Parathyroid adenoma (tissue), 2 donors: ENCODE data around the gene OBSL1.

Experiments used
- H2AFZ ChIP-seq: fragments of 300-600 bp; sonication (generic); one replicate; pipeline ENCODE4 v1.7.0; 2017; ENCODE audit warnings: antibody characterized with exemption, mild to moderate bottlenecking
- H3K27ac ChIP-seq: fragments of 300-600 bp; sonication (generic); one replicate; pipeline ENCODE4 v1.7.0; 2017
- H3K27me3 ChIP-seq: fragments of 300-600 bp; sonication (generic); one replicate; pipeline ENCODE4 v1.7.0; 2017; ENCODE audit warnings: low read length; ENCODE audit not compliant: control insufficient read depth, insufficient read depth
- H3K36me3 ChIP-seq: fragments of 300-600 bp; sonication (generic); one replicate; pipeline ENCODE4 v1.7.0; 2017; ENCODE audit warnings: low read length; ENCODE audit not compliant: control insufficient read depth, insufficient read depth
- H3K4me1 ChIP-seq: fragments of 300-600 bp; sonication (generic); one replicate; pipeline ENCODE4 v1.7.0; 2017; ENCODE audit warnings: control low read depth
- H3K4me2 ChIP-seq: fragments of 300-600 bp; sonication (generic); one replicate; pipeline ENCODE4 v1.7.0; 2017; ENCODE audit warnings: low read length
- H3K4me3 ChIP-seq: fragments of 300-600 bp; sonication (generic); one replicate; pipeline ENCODE4 v1.7.0; 2017; ENCODE audit warnings: low read depth, low read length
- H3K79me2 ChIP-seq: fragments of 300-600 bp; sonication (generic); one replicate; pipeline ENCODE4 v1.7.0; 2017; ENCODE audit warnings: control low read depth
- H3K9ac ChIP-seq: fragments of 300-600 bp; sonication (generic); one replicate; pipeline ENCODE4 v1.7.0; 2017; ENCODE audit warnings: mild to moderate bottlenecking
- H3K9me3 ChIP-seq: fragments of 300-600 bp; sonication (generic); one replicate; pipeline ENCODE4 v1.7.0; 2017; ENCODE audit warnings: low read length; ENCODE audit not compliant: control insufficient read depth
- CTCF ChIP-seq: fragments of 300-600 bp; sonication (generic); IDR thresholded peaks from one replicate; pipeline ENCODE4 v1.7.0; 2017; ENCODE audit warnings: antibody characterized with exemption, mild to moderate bottlenecking
- donor health status: primary hyperparathyroidism.

OBSL1 gene

GRCh38 chr2:219565130-219566080 lies 5.9 kb downstream of the OBSL1 start:
- Histone ChIP-seq H3K79me2 (no peaks in the 10 kb centered on the region), H3K9me3 (no peaks in the 10 kb centered on the region), H3K4me3 (no peak overlapping the region), H2AFZ (no peak overlapping the region), H3K36me3 (no peaks in the 10 kb centered on the region), H3K27ac (no peak overlapping the region), H3K4me2 (no peak overlapping the region), H3K27me3 (no peaks in the 10 kb centered on the region), H3K9ac (no peak overlapping the region), H3K4me1 (peaks cover 2% of the 10 kb centered on the region)
- TF ChIP-seq CTCF, result no peak

GRCh38 chr2:219563271-219563928 lies 7.9 kb downstream of the OBSL1 start:
- H3K27me3 ChIP-seq, result no peaks in the 10 kb centered on the region
- no peak overlapping the region for H3K4me3 ChIP-seq
- no peak overlapping the region for H3K27ac ChIP-seq
- no peaks in the 10 kb centered on the region for H3K9me3 ChIP-seq
- H3K9ac ChIP-seq, result no peak overlapping the region
- no peaks in the 10 kb centered on the region for H3K36me3 ChIP-seq
- H3K4me2 ChIP-seq, result no peak overlapping the region
- no peaks in the 10 kb centered on the region for H3K4me1 ChIP-seq
- H3K79me2 ChIP-seq, result no peaks in the 10 kb centered on the region
- no peak for TF ChIP-seq CTCF
- no peak overlapping the region for H2AFZ ChIP-seq

GRCh38 chr2:219562049-219563020 lies 9.0 kb downstream of the OBSL1 start:
- Histone ChIP-seq H3K36me3 (no peaks in the 10 kb centered on the region), H3K27ac (no peak overlapping the region)
- no peak for TF ChIP-seq CTCF

GRCh38 chr2:219561179-219562048 lies 9.9 kb downstream of the OBSL1 start:
- Histone ChIP-seq H3K4me3 (no peak overlapping the region), H2AFZ (no peak overlapping the region), H3K79me2 (no peaks in the 10 kb centered on the region), H3K9me3 (no peaks in the 10 kb centered on the region), H3K36me3 (no peaks in the 10 kb centered on the region), H3K9ac (no peak overlapping the region), H3K27ac (no peak overlapping the region), H3K4me1 (no peaks in the 10 kb centered on the region), H3K4me2 (no peak overlapping the region), H3K27me3 (no peaks in the 10 kb centered on the region)
- TF ChIP-seq CTCF, result no peak

More at GRCh38 chr2:219562049-219563020, 9.0 kb downstream of the OBSL1 start:
- Histone ChIP-seq H3K79me2 (no peaks in the 10 kb centered on the region), H2AFZ (no peak overlapping the region), H3K27me3 (no peaks in the 10 kb centered on the region), H3K4me1 (no peaks in the 10 kb centered on the region), H3K4me3 (no peak overlapping the region), H3K9me3 (no peaks in the 10 kb centered on the region), H3K4me2 (no peak overlapping the region), H3K9ac (no peak overlapping the region)
